Right lobe of liver (tissue), 4 donors: ENCODE results near the gene BPIFB4.

Experiments
- CTCF ChIP-seq, 4 donors: fragments of 200-600 bp in 3 of 4; fragments of 450-650 bp in 1 of 4; IDR thresholded peaks; one replicate each; pipeline versions ENCODE4 v1.5.1 to v1.8.0; 2016 to 2022; ENCODE audit warnings: antibody characterized with exemption in 4 of 4, mild to moderate bottlenecking in 2 of 4
- POLR2A ChIP-seq: fragments of 450-650 bp; IDR thresholded peaks from one replicate; pipeline ENCODE4 v1.6.1; 2017; ENCODE audit warnings: antibody characterized with exemption, mild to moderate bottlenecking
- donor health status: DM: no; HTN: no; CAD: no.
- donor health status: DM: no; HTN: no; CAD: no.
- donor health status: DM: no; HTN: yes; CAD: no.

- TF ChIP-seq POLR2A: no peak
- TF ChIP-seq CTCF (IDR thresholded peaks at IDR 0.05): no peak
Observed at GRCh38 chr20:33034901-33035492, 44.4 kb upstream of the BPIFB4 start.
